Hindlimb muscle (tissue), 1 donor: ENCODE results near the gene IQSEC1. TPM values are rescaled to one million over a fixed set of nuclear protein-coding genes. Genes with fewer than 3 reads are reported as not detected.

Experiments
- DNase-seq: peaks from one replicate; pipeline ENCODE4 v3.0.0-alpha.2; 2013
- polyA plus RNA-seq: library from polyadenylated mRNA; unstranded; fragments of 120-200 nt; gene quantifications from one replicate; pipeline ENCODE4 v1.2.1, GENCODE V29; 2013; ENCODE audit not compliant: insufficient read length

Gene IQSEC1
- polyA plus RNA-seq, 1 donor = 52.9 TPM

DNA sequence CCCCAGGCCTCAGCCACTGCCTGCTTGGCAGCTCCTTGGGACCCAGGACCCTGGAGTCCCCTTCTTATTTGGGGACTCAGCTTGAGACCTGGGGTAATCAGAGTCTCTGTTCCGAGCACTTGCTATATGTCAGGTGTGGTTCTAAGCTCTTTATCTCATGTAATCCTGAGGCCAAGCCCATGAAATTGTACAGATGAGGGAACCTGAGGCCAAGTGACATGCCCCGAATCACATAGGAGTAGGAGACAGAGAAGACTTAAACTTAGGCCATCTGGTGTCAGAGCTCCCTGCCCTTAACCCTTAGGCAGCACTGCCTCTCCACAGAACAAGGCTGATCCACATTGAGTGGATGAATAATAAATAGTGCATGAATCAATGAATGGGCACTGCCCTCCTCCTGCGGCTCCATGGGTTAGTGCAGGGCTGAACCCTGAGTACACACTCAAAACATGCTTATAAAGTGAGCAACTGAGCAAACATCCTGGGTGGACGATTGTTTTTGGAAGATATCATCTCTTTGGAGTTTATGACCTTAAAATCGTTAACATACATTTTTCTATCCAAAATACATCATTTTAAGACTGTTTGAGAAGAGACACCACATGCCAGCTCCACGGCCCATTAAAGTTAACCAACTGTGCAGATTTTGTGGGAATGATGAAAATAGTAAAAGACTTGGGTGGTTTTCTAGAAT is 33.2 kb upstream of the IQSEC1 start:
- no peak for DNase-seq

DNA sequence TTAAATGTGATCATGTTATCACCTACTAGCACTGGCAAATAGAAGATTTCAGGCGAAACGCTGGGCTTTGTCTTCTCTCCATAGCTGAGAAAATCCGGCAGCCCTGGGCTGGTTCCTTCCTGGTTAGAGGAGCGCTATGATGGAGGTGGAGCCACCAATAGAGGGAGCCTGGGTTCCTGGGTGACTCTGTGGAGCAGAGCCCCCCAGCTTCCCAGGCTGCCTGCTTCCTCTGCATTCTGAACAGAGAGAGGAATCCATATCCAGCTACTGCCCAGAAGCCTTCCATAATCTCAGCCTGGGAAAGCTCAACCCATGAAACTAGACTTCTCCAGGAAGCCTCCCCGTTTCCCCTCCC is 32.6 kb upstream of the IQSEC1 start:
- DNase-seq = no peak

DNA sequence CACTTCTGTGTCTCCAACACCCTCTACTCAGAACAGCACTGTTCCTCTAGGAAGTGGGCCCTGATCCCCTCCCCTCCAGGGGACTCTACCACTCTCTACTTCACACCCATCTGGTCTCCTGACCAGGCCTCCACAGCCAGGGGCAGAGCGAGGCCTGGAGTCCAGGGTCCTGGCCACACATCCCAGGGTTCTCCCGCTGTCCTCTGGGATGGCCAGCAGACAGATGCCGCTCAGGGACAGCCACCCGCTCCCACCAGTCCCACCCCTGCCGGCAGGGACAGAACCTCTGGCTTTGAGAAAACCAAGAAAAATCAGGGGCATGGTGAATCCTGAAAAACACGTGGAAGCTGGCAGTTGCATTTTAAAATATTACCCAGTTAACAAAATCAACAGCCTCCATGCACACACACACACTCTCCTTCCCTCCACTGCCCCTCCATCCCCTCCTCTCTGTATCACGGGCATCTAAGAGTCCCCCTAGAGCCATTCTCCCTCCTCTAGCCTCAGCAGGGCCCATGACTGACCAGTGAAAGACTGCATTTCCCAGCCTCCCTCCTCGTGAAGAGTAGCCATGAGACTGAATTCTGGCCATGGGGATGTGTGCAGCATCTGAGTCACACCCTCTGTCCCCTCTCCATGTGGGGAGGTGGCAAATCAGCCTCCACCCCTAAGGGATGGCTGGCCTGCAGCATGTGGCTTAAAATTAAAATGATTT is 32.1 kb upstream of the IQSEC1 start:
- no peak for DNase-seq

DNA sequence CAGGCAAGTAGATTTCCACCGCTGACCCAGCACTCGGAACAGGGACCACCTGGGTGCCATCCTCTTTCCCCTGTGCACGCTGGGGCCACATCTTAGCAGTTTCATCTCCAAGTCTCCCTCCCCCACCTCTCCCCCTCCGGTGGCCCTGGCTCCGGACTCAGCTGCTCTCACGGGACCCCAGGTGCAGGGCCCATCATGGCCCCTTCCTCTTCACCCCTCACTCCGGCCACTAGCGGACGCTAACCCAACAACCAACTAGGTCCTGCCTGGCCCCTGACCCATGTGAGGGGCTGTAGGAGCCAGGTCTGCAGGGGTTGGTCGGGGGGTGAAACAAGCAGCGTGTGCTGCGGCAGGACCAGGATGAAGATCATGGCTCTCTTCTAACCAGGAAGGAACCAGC is 31.3 kb upstream of the IQSEC1 start:
- no peak for DNase-seq

- DNase-seq = no peak
These were observed 30.3 kb upstream of the IQSEC1 start for GRCh38 chr3:13103416-13104058.

DNA sequence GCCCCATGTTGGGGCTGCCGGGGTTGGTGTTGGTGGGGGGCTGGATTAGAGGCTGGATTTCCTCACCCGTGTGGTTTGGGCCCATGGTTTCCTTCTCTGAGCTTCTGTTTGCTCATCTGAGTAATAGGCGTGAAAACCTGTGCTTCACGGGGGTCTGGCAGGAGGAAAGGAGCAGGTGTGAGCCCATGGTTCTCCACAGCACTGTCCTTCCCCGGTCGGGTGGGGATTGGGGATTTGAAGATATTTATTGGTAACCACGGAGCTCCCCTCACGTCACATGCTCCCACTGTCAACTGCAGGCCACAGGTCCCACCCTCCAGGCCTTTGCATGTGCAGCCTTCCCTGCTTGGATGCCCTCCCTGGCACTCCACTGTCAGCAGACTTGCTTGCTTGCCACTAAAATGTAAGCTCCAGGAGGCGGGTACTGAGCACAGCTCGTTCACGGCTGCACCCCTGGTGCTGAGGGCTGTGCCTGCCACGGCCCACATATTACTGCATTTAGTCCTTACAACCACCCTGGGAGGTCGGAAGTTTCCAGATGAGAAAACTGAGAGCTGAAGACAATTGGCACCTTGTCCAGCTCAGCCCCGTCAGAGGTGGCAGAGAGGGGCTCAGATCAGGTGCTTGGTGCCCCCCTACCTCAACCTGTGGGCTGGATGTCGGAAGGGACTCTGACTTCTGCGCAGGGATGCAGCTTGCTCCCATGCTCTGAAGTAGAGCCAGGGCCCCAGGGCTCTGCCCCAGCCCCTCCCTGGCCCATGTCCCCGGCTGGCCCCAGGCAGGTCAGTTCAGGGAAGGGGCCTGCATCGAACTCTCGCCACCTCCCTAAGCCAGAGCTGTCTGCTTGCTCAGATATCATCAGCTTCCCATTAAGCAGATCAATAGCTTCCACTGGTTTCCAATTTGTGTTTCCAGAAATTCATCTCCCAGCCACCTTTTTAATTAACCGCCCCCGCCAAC is 29.4 kb upstream of the IQSEC1 start:
- DNase-seq = no peak

DNA sequence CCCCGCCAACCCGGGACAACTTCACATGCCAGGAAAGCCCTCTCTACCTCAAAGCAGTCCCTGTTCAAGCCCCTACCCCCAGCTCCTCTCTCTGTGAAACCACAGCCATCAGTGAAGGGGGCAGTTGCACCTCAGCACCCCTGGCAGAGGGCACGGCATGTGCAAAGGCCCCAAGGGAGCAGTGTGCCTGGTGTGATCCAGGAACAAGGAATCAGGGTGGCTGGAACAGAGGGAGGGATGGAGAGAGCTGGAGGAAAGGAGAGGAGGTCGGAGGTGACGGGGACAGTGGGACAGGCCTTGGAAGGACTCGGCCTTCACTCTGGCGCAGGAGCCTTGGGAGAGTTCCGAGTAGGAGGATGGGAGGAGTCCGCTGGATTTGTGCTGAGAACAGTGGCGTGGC is 26.5 kb upstream of the IQSEC1 start:
- DNase-seq = no peak

DNA sequence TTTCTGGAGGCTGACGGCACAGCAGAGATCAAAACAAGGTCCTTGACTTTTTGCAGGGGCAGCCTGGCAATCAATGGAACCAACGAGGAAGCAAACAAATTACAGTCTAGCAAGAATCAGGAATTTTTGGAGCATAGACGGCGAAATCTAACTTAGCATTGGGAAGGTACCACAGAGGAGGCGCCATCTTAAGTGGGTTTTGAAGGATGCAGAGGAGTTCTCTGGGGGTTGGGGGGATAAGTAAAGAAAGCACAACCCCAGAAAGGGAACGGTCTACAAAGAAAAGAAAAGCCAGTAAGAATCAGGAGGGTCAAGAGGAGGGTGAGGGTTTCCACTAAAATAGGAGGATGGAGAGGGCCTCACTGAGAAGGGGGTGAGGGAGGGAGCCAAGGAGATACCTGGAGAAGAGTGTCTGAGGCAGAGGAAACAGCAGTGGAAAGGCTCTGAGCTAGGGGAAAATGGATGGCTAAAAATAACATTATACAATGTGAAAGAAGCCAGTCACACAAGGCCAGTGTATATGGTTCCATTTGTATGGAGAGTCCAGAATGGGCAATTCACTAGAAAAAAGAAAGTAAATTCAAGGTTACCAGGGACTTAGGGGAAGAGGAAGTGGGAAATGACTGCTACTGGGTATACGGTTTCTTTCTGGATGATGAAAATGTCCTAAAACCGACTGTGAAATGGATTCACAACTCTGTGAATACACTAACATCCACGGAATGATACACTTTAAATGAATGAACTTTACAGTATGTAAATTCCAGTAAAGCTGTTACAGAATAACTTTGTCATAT is 25.2 kb upstream of the IQSEC1 start:
- no peak for DNase-seq

GRCh38 chr3:13096356-13096755 is 23.1 kb upstream of the IQSEC1 start:
- no peak for DNase-seq

DNA sequence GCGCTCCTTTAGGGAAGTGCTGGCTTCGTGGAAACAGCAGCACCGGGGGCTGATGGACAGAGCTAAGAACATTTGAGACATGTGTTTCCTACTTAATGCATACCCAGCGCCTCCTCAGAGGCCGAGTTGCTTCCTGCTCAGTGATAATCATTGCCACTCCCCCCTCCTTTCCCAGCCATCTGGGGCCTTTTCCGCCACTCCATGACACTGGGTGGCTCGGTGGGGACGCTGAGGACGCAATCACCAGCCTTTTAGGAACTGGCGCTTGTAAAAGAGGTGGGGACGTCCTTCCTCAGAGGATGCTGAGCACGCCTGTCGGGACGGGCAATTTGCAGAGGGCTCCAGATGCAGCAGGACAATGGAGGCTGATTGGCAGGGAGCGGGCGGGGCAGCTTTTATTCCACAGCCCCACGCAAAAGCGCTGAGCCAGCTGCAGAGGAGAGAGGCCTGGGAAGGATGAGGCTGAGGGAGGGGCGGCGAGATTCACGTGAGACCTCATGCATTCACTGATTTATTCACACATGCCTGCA is 22.2 kb upstream of the IQSEC1 start:
- DNase-seq = no peak

DNA sequence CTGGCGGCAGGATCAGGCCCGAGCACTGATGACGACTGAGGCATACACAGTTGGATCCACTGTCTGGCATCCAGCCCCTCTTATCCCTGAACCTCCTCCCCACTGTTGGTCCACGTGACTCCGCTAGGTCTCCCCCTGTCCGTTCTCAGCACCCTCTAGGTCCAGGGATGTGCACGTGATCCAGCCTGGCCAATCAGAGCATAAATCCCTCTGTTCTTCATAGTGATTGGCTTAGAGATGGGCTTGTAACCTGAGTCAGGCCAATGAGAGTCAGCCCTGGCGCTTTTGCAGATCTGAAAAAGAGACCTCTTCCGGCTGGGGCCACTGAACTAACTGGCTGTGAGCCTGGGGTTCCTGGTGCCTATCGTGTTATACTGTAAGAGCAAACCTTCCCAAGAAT is 20.5 kb upstream of the IQSEC1 start:
- no peak for DNase-seq

DNA sequence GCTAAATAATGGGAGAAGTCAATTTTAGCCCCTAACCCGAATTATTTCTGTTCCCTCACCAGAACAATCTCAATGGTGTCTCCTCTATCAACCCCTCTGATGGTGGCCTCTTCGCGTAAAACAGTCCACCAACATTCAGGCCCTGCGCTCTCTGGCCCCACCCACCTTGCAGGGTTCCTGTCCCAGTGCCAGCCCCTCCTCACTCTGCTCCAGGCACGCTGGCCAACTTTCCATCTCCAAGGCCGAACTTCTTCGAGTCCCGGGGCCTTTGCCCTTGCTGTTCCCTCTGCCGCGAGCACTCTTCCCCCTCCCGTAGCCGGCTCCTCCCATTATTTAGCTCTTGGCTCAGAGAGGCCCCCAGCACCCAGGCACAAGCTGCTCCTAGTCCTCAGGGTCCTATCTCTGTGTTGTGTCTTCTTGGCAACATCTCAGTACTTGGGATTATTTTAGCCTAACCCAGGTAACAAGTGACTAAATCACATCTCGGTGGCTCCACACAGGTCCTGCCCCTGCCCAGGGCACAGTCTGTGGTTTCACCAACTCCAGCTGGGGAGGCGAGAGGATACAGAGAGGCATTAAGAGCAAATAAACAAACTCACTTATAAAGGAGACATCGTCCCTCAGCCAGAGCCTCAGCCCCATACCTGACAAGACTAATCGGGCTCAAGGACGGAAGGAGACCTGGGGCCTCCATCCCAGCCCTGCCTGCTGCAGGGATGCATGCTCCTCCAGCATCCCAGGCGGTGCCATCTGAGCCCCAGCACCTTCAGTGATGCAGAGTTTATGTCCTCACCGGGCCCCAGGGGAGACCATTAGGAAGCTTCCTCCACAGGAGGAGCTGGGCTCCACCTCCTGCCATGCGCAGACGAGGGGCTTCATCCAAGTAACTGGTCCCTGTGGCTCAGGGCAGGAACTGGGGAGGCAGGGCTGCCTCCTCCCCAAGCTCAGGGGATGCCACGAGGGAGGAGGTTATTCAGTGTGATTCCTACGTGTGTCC is 19.7 kb upstream of the IQSEC1 start:
- no peak for DNase-seq

DNA sequence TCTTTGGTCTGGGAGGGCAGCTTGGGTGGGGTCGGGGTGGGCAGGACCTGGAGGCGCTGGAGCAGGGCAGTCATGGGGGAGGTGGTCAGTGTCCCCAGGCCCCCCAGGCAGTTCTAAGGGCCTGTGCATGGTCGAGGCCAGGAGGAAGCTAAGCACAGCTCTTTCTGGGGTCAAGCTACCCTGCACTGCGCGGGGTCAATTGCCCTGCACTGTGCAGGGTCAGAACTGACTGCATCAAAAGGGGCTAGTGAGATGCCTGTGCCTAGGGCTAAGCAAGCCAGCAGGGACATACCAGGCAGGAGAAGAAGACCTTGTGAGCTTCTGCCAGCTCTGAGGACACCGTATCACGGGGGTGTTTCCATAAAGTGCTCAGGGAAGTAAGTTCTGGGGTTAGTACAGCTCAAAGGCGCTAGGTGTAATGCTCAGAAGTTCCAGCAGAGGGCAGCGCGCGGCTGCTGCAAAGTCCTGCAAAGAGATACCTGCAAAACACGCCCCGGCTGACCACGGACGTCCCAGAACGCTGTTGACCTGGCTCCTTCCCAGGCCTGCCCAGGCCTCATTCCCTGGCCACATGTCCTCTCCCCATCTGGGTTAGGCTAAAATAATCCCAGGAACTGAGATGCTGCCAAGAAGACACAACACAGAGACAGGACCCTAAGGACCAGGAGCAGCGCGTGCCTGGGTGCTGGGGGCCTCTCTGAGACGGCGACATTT is 18.8 kb upstream of the IQSEC1 start:
- peak; percentile 73 for DNase-seq

DNA sequence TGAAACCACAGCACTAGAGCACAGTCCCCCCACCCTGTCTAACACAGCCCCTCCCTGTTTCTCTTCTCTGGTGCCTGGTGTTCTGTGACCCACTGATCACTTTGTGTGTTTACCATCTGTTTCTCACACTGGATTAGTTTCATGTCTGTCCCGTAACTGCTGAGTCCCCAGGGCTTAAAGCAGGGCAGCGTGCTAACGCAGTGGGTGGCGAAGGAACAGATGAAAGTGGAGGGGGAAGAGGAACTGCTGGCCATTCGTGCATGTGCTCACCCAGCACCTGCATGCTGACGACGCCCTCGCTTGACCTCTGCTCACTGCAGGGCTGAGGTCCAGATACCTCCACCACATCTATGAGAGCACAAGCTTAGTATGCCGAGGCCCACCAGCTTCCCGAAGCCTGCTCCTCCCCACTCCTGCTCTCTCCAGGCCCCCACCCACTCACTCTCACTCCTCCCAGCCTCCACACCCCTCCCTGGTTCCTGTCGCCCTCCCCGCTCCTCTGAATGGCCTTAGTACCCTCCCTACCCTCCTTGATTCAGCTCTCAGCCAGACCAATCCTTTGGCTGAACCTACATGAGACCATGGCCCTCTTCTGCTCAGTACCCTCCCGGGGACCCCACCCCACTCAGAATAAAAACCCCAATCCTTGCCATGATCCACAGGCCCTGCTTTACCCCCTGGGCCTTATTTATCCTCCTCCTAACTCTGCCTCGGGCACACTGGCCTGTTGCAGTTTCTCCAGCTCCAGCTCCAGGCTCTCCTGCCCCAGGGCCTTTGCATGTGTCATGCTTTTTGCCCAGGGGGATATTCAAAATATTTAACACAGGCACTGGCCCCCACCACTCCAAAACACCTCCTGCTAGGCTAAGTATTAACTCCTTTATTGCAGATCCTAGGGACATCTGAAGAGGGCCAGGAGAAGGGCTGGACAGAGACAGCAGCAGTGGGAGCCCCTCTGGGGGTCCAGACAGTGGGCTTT is 15.1 kb upstream of the IQSEC1 start:
- no peak for DNase-seq

DNA sequence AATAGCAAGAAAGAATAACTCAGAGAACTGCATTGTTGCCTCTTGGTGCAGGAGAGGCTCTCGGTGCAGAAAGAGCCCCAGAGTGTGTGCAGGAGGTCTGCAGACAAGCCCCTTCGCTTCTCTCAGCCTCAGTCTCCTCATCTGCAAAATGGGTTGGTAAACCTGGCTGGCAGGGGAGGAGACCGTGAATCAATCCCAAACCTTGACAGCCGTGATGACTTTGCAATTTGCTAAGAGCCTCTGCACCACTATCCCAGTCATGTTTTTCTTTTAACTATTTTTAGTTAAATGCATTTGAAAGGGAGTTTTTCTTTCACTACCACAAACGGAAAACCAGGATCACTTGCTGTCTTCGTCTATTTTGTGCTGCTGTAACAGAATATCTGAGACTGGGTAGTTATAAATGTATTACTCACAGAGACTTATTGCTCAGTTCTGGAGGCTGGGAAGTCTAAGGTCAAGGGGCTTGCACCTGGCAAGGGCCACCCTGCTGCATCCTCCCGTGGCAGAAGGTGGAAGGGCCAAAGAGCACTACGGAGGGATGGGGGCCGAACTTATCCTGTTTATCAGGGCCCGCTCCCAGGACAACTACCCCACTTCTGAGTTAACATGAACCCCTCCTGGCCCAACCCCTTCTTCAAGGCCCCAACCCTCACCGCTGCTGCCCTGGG is 14.2 kb upstream of the IQSEC1 start:
- no peak for DNase-seq

DNA sequence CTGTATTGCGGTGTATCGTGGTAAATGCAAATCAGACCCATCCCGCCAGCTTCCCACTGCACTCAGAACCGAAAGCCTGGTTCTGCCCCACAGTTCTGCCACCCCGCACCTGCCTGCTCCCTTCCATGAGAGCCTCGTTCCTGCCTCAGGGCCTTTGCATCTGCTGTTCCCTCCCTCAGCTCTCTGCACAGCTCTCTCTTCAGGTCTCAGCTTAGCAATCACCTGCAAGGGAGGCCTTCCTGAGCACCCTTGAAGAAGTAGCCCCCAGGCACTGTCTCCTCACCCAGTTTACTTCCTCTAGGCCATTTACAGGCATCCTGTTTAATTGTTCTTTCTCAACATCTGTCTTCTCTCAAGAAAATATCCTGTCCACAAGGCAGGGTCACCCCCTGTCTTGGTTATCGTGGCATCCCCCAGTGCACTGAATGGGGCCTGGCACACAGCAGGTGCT is 13.3 kb upstream of the IQSEC1 start:
- no peak for DNase-seq

GRCh38 chr3:13085846-13086179 is 12.6 kb upstream of the IQSEC1 start:
- DNase-seq = no peak
